Liver (tissue), 9 donors: Measurements from ENCODE around the gene IFIH1. TPM values are rescaled to one million over a fixed set of nuclear protein-coding genes. Genes with fewer than 3 reads are reported as not detected.

Source experiments
- DNase-seq: peaks from one replicate; pipeline ENCODE4 v3.0.0-alpha.2; 2017; ENCODE audit warnings: low spot score
- H3K27ac ChIP-seq, 2 donors: one replicate each; pipeline ENCODE4 v1.7.0; 2013; ENCODE audit warnings: inconsistent platforms in 2 of 2, low read length in 2 of 2, control low read depth in 1 of 2, low read depth in 1 of 2, mild to moderate bottlenecking in 1 of 2
- H3K27me3 ChIP-seq, 4 donors: one replicate each; pipeline versions ENCODE4 v1.6.1 to v1.7.0; 2013; ENCODE audit warnings: low read length in 3 of 4, inconsistent platforms in 1 of 4, mild to moderate bottlenecking in 1 of 4, moderate library complexity in 1 of 4; ENCODE audit not compliant: control insufficient read depth in 4 of 4, insufficient read depth in 4 of 4
- H3K36me3 ChIP-seq, 4 donors: one replicate each; pipeline versions ENCODE4 v1.6.1 to v1.7.0; 2013; ENCODE audit warnings: low read length in 3 of 4, mild to moderate bottlenecking in 3 of 4, low read depth in 1 of 4, moderate library complexity in 1 of 4; ENCODE audit not compliant: control insufficient read depth in 4 of 4, insufficient read depth in 3 of 4
- H3K4me1 ChIP-seq, 4 donors: one replicate each; pipeline versions ENCODE4 v1.6.1 to v1.7.0; 2013; ENCODE audit warnings: low read length in 3 of 4, mild to moderate bottlenecking in 3 of 4, moderate library complexity in 1 of 4; ENCODE audit not compliant: control insufficient read depth in 4 of 4, insufficient read depth in 4 of 4
- H3K4me3 ChIP-seq, 3 donors: one replicate each; pipeline versions ENCODE4 v1.6.1 to v1.7.0; 2013; ENCODE audit warnings: low read length in 3 of 3, control low read depth in 1 of 3, low read depth in 1 of 3, mild to moderate bottlenecking in 1 of 3
- H3K9ac ChIP-seq, 2 donors: one replicate each; pipeline ENCODE4 v1.7.0; 2013; ENCODE audit warnings: low read length in 2 of 2, mild to moderate bottlenecking in 2 of 2, moderate library complexity in 2 of 2, control low read depth in 1 of 2, low read depth in 1 of 2
- H3K9me3 ChIP-seq, 4 donors: one replicate each; pipeline versions ENCODE4 v1.6.1 to v1.7.0; 2013; ENCODE audit warnings: low read length in 3 of 4; ENCODE audit not compliant: control insufficient read depth in 4 of 4
- FOXA2 ChIP-seq: IDR thresholded peaks from 2 replicates; pipeline ENCODE4 v1.6.1; 2016; ENCODE audit warnings: antibody characterized with exemption
- NR2F2 ChIP-seq: IDR thresholded peaks from 2 replicates; pipeline ENCODE4 v1.6.1; 2016; ENCODE audit warnings: antibody characterized with exemption
- SP1 ChIP-seq: IDR thresholded peaks from 2 replicates; pipeline ENCODE4 v1.6.1; 2018; ENCODE audit warnings: antibody characterized with exemption, mild to moderate bottlenecking
- WGBS: extraction: QIAGEN DNeasy Blood & Tissue Kit; methylation state at CpG from one replicate; pipeline ENCODE4 v1.1.7; 2013; 5-methylcytosine and 5-hydroxymethylcytosine counted together
- polyA plus RNA-seq, 2 donors: library from polyadenylated mRNA; stranded (reverse) in 1 of 2; unstranded in 1 of 2; fragments of 200-250 nt in 1 of 2; fragments of >200 nt in 1 of 2; fragmentation: Nextera tagmentation in 1 of 2; extraction: Ambion mirVana in 1 of 2; gene quantifications; one replicate each; pipeline versions ENCODE4 v1.2.1 to v1.2.3, GENCODE V29; 2013 to 2015
- total RNA-seq, 2 donors: library from RNA; depleted of rRNA; stranded (reverse); fragments of >200 nt; gene quantifications; one replicate each; pipeline ENCODE4 v1.2.3, GENCODE V29; 2014
- TF ChIP-seq, protein P1 (sequence below): IDR thresholded peaks from 2 replicates; pipeline ENCODE4 v1.6.1; 2016; ENCODE audit warnings: antibody characterized with exemption
- donor health status: healthy.
- donor health status: healthy.
- donor health status: healthy.
- donor health status: healthy.
- donor health status: healthy.

The IFIH1 gene
- total and polyA plus RNA-seq, 4 donors = 5.5 to 13.2 (median 7.9) TPM

DNA sequence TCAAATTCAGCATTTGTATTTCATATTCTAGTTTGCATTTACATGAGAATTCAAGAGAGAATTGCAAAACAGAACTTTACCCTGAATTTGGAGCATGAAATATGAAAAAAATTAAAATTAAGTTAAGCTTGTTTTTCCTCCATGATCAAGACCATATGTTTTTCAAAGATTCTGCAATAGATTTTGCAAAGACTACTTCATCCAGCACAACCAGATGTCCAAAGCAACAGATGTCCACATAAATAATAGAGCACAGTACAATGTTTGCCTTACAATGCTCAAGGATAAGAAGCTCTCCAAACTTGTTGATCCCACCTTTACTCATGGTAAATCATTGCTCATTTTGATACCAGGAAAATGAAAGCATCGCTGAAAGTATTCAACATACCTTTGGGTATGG, 100.9 kb downstream of the IFIH1 start:
- no peaks in the 10 kb centered on the region for H3K27me3 ChIP-seq
- no peaks in the 10 kb centered on the region for H3K9me3 ChIP-seq
- 87% methylated on average over 1 of the region's 1 CpG for WGBS

More for the DNA sequence above, 100.9 kb downstream of the IFIH1 start:
- TF ChIP-seq NR2F2 (no peak), SP1 (no peak), FOXA2 (no peak)
- TF ChIP-seq, protein P1, sequence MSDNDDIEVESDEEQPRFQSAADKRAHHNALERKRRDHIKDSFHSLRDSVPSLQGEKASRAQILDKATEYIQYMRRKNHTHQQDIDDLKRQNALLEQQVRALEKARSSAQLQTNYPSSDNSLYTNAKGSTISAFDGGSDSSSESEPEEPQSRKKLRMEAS = no peak
- Histone ChIP-seq H3K9ac (no peak overlapping the region), H3K4me3 (no peak overlapping the region), H3K4me1 (no peaks in the 10 kb centered on the region), H3K36me3 (no peaks in the 10 kb centered on the region), H3K27ac (no peak overlapping the region)
- no peak for DNase-seq

Other genes with a start within 250 kb of the IFIH1 start
- gene DPP4, start 244.5 kb downstream of the IFIH1 start, total RNA-seq = 10 to 100 TPM; 14.4 to 30.1 TPM
- 10 to 100 TPM in 1 of 2 donors, 1 to 10 TPM in 1; 9.6 to 12.7 TPM for gene DPP4, start 244.5 kb downstream of the IFIH1 start, polyA plus RNA-seq
- not detected for gene GCG, start 166.4 kb downstream of the IFIH1 start, total RNA-seq
- not detected for gene GCG, start 166.4 kb downstream of the IFIH1 start, polyA plus RNA-seq
- under 1 TPM; 0.23 to 0.42 TPM for gene FAP, start 75.2 kb downstream of the IFIH1 start, total RNA-seq
- gene FAP, start 75.2 kb downstream of the IFIH1 start, polyA plus RNA-seq = under 1 TPM; 0.10 to 0.23 TPM
- gene GCA, start 25.4 kb upstream of the IFIH1 start, total RNA-seq = 10 to 100 TPM; 23.4 to 45.2 TPM
- gene GCA, start 25.4 kb upstream of the IFIH1 start, polyA plus RNA-seq = 10 to 100 TPM in 1 of 2 donors, 1 to 10 TPM in 1; 9.7 to 12.9 TPM